ENCODE data around the gene ZCCHC7. TPM values are rescaled to one million over a fixed set of nuclear protein-coding genes. Genes with fewer than 3 reads are reported as not detected.

ZCCHC7 gene
- total RNA-seq, 4 donors from 2014 or later: 22.1 to 31.9 (median 25.6) TPM

DNA sequence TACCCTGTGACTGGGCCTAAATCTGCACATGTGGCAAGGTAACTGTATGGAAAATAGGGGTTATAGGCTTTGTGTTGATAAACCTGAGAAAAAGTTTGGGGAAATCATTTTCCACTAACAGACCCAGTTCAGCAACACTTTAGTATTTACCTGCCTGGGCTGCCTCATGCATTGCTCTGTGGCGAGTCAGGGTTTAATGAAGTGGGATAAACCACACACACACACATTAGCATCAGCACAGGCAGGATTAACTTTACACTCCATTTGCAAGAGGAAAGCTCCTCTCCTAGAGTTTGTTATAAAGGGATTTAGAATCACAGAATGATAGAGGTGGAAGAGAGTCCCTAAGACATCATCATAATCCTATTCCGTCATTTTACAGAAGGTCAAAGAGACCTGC lies 20.0 kb upstream of the ZCCHC7 start:
- TF ChIP-seq, protein P1, sequence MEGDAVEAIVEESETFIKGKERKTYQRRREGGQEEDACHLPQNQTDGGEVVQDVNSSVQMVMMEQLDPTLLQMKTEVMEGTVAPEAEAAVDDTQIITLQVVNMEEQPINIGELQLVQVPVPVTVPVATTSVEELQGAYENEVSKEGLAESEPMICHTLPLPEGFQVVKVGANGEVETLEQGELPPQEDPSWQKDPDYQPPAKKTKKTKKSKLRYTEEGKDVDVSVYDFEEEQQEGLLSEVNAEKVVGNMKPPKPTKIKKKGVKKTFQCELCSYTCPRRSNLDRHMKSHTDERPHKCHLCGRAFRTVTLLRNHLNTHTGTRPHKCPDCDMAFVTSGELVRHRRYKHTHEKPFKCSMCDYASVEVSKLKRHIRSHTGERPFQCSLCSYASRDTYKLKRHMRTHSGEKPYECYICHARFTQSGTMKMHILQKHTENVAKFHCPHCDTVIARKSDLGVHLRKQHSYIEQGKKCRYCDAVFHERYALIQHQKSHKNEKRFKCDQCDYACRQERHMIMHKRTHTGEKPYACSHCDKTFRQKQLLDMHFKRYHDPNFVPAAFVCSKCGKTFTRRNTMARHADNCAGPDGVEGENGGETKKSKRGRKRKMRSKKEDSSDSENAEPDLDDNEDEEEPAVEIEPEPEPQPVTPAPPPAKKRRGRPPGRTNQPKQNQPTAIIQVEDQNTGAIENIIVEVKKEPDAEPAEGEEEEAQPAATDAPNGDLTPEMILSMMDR (IDR thresholded peaks at IDR 0.05): no peak
- TF ChIP-seq POLR2A (IDR thresholded peaks at IDR 0.05): no peak
- no peak overlapping the region for H3K27ac ChIP-seq
- no peaks in the 10 kb centered on the region for H3K36me3 ChIP-seq
- 35 to 72% methylated on average over 2 of the region's 2 CpGs for WGBS, 2 donors
- H3K9me3 ChIP-seq: no peaks in the 10 kb centered on the region
- no peak for DNase-seq
- intact Hi-C loops (cut with DNase I): no loop called here
- no peak overlapping the region for H3K4me3 ChIP-seq (replicated peaks in 1 of 3)
- no peaks in the 10 kb centered on the region for H3K27me3 ChIP-seq
- H3K4me1 ChIP-seq: no peaks in the 10 kb centered on the region

DNA sequence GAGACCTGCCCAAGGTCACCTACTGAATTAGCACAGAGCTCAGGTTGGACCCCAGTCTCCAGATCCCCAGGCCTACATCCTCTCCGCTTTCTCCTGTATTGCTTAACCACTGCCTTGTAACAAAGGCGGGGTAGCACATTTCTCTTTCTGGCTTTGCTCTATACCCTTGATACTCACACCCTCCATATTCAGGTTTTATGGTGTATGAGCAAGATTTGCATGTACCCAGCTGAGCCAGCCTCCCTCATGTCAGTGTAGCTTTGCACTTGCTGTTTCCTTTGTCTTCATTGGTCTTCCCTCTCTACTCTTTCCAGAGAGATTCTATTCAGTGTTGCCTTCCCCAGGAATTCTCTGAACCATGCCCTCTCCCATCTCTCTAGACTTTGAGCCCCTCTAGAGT lies 19.6 kb upstream of the ZCCHC7 start:
- Histone ChIP-seq H3K36me3 (no peaks in the 10 kb centered on the region), H3K9me3 (no peaks in the 10 kb centered on the region), H3K4me3 (replicated peaks in 1 of 3) (no peak overlapping the region), H3K27me3 (no peaks in the 10 kb centered on the region), H3K4me1 (no peaks in the 10 kb centered on the region), H3K27ac (no peak overlapping the region)
- DNase-seq: no peak
- intact Hi-C loops (cut with DNase I): no loop called here
- no peak for TF ChIP-seq POLR2A (IDR thresholded peaks at IDR 0.05)
- TF ChIP-seq, protein P1 (IDR thresholded peaks at IDR 0.05): no peak
- 92 to 95% methylated on average over 2 of the region's 2 CpGs for WGBS, 2 donors

DNA sequence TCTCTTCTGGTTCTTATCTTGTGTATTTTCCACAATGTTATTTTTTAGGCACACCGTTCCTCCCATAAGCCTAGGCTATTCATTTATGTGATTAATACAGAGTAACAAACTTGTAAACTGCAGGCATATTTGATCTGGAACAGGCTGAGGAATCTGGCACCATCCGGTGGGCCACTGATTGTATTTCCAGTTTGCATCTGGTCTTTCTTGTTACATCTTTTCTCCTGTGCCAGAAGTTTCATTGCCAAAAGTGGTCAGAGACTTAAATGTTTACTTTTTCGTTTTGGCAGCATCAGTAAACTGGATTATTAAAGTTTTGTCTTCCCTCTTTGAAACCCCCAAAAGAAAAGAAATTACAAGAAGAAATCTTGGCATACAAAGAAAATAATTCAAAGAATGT lies 17.9 kb upstream of the ZCCHC7 start:
- TF ChIP-seq POLR2A (IDR thresholded peaks at IDR 0.05): no peak
- TF ChIP-seq, protein P1 (IDR thresholded peaks at IDR 0.05): no peak
- H3K27me3 ChIP-seq: no peaks in the 10 kb centered on the region
- H3K4me1 ChIP-seq: no peaks in the 10 kb centered on the region
- H3K4me3 ChIP-seq (replicated peaks in 1 of 3): no peak overlapping the region
- no peak for DNase-seq
- 59 to 60% methylated on average over 3 of the region's 3 CpGs for WGBS, 2 donors
- H3K27ac ChIP-seq: no peak overlapping the region
- intact Hi-C loops (cut with DNase I): no loop called here
- no peaks in the 10 kb centered on the region for H3K36me3 ChIP-seq
- no peaks in the 10 kb centered on the region for H3K9me3 ChIP-seq

GRCh38 chr9:37104183-37104889 lies 16.0 kb upstream of the ZCCHC7 start:
- DNase-seq: no peak

DNA sequence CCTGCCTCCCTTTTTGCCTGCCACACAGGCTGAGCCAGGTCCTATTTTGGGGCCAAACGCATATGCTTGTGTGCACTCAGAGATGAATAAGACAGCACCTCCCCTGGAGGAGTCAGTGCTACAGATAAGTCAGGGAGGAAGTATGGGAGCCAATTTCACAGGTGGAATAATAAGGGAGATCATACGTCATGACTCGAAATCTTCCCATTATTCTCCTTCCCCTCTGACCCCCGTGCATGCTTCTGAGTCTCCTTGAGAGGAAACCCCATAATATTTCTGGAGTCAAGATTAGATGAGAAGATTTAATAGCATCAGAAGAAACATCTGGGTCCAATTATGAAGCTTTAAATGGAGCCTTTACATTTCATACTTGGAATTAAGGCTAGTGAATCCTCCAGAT lies 15.1 kb upstream of the ZCCHC7 start:
- Histone ChIP-seq H3K4me3 (replicated peaks in 1 of 3) (no peak overlapping the region), H3K27ac (no peak overlapping the region), H3K36me3 (no peaks in the 10 kb centered on the region), H3K4me1 (no peaks in the 10 kb centered on the region), H3K27me3 (no peaks in the 10 kb centered on the region), H3K9me3 (no peaks in the 10 kb centered on the region)
- DNase-seq: no peak
- TF ChIP-seq POLR2A (IDR thresholded peaks at IDR 0.05): no peak
- TF ChIP-seq, protein P1 (IDR thresholded peaks at IDR 0.05): no peak
- 69 to 74% methylated on average over 4 of the region's 4 CpGs for WGBS, 2 donors
- intact Hi-C loops (cut with DNase I): no loop called here

More at GRCh38 chr9:37104183-37104889, 16.0 kb upstream of the ZCCHC7 start:
- no peaks in the 10 kb centered on the region for H3K36me3 ChIP-seq
- TF ChIP-seq, protein P1 (IDR thresholded peaks at IDR 0.05): no peak
- no peak for TF ChIP-seq POLR2A (IDR thresholded peaks at IDR 0.05)
- H3K27ac ChIP-seq: no peak overlapping the region
- H3K4me1 ChIP-seq: no peaks in the 10 kb centered on the region
- no peak overlapping the region for H3K4me3 ChIP-seq (replicated peaks in 1 of 3)
- H3K27me3 ChIP-seq: no peaks in the 10 kb centered on the region
- no peaks in the 10 kb centered on the region for H3K9me3 ChIP-seq
- intact Hi-C loops (cut with DNase I): no loop called here

Data from thyroid gland (tissue), 4 donors.